Measurements from ENCODE around the gene RHBDF1. TPM values are rescaled to one million over a fixed set of nuclear protein-coding genes. Genes with fewer than 3 reads are reported as not detected.

Gene RHBDF1
- total RNA-seq, 1 donor from 2014 or later = 55.5 TPM

GRCh38 chr16:45454-45853 is 27.0 kb downstream of the RHBDF1 start:
- Mint-ChIP-seq H3K9me3 (ENCODE audit: unreplicated experiment) (no peaks in the 10 kb centered on the region), H3K4me1 (ENCODE audit: low read depth, unreplicated experiment) (peaks cover 3% of the 10 kb centered on the region), H3K27me3 (ENCODE audit: low read depth, unreplicated experiment) (no peaks in the 10 kb centered on the region), H3K36me3 (ENCODE audit: low read depth, unreplicated experiment) (peaks cover 23% of the 10 kb centered on the region), H3K4me3 (ENCODE audit: unreplicated experiment) (no peak overlapping the region), H3K27ac (ENCODE audit: unreplicated experiment) (no peak overlapping the region)
- H3K4me2 ChIP-seq (ENCODE audit: low read length) = no peak overlapping the region
- FAIRE-seq (no peak), DNase-seq (ENCODE audit: low read depth) (no peak)
- no peak overlapping the region for H3K9ac ChIP-seq (ENCODE audit: low read length)
- no peaks in the 10 kb centered on the region for H3K4me1 ChIP-seq (ENCODE audit: insufficient read depth, low read length)
- no peaks in the 10 kb centered on the region for H3K27me3 ChIP-seq (ENCODE audit: insufficient read depth, low read length)
- peaks cover 12% of the 10 kb centered on the region for H3K36me3 ChIP-seq (ENCODE audit: insufficient read depth, low read length)
- TF ChIP-seq CTCF (IDR thresholded peaks at IDR 0.05; ENCODE audit: insufficient read depth, low read depth, low read length) (no peak), EZH2 (IDR thresholded peaks at IDR 0.05; ENCODE audit: insufficient read depth, low read length) (no peak)
- no peak overlapping the region for H2AFZ ChIP-seq (ENCODE audit: low read depth, low read length)
- no peaks in the 10 kb centered on the region for H3K9me3 ChIP-seq (ENCODE audit: insufficient read depth, low read depth, low read length)
- H3K27ac ChIP-seq (ENCODE audit: low read depth, low read length) = no peak overlapping the region
- H3K79me2 ChIP-seq (ENCODE audit: insufficient read depth, low read length) = no peaks in the 10 kb centered on the region
- no peaks in the 10 kb centered on the region for H4K20me1 ChIP-seq (ENCODE audit: insufficient read depth, low read length)
- H3K4me3 ChIP-seq (ENCODE audit: insufficient read depth, low read depth, low read length) = no peak overlapping the region

- no peak for FAIRE-seq
- Histone ChIP-seq H3K4me2 (ENCODE audit: low read length) (no peak overlapping the region), H3K4me1 (ENCODE audit: insufficient read depth, low read length) (no peaks in the 10 kb centered on the region), H2AFZ (ENCODE audit: low read depth, low read length) (no peak overlapping the region), H4K20me1 (ENCODE audit: insufficient read depth, low read length) (no peaks in the 10 kb centered on the region), H3K36me3 (ENCODE audit: insufficient read depth, low read length) (peaks cover 15% of the 10 kb centered on the region), H3K9me3 (ENCODE audit: insufficient read depth, low read depth, low read length) (no peaks in the 10 kb centered on the region), H3K79me2 (ENCODE audit: insufficient read depth, low read length) (no peaks in the 10 kb centered on the region), H3K4me3 (ENCODE audit: insufficient read depth, low read depth, low read length) (no peak overlapping the region), H3K27ac (ENCODE audit: low read depth, low read length) (no peak overlapping the region), H3K27me3 (ENCODE audit: insufficient read depth, low read length) (no peaks in the 10 kb centered on the region), H3K9ac (ENCODE audit: low read length) (no peak overlapping the region)
- no peak for DNase-seq (ENCODE audit: low read depth)
- Mint-ChIP-seq H3K27ac (ENCODE audit: unreplicated experiment) (no peak overlapping the region), H3K9me3 (ENCODE audit: unreplicated experiment) (no peaks in the 10 kb centered on the region), H3K4me3 (ENCODE audit: unreplicated experiment) (no peak overlapping the region), H3K36me3 (ENCODE audit: low read depth, unreplicated experiment) (peaks cover 23% of the 10 kb centered on the region), H3K27me3 (ENCODE audit: low read depth, unreplicated experiment) (no peaks in the 10 kb centered on the region), H3K4me1 (ENCODE audit: low read depth, unreplicated experiment) (peaks cover 3% of the 10 kb centered on the region)
- TF ChIP-seq EZH2 (IDR thresholded peaks at IDR 0.05; ENCODE audit: insufficient read depth, low read length) (no peak), CTCF (IDR thresholded peaks at IDR 0.05; ENCODE audit: insufficient read depth, low read depth, low read length) (no peak)
Observed at GRCh38 chr16:44655-45054, 27.8 kb downstream of the RHBDF1 start.

GRCh38 chr16:43294-43693 is 29.1 kb downstream of the RHBDF1 start:
- Histone ChIP-seq H3K36me3 (ENCODE audit: insufficient read depth, low read length) (peaks cover 15% of the 10 kb centered on the region), H3K9ac (ENCODE audit: low read length) (no peak overlapping the region), H3K79me2 (ENCODE audit: insufficient read depth, low read length) (no peaks in the 10 kb centered on the region), H3K4me1 (ENCODE audit: insufficient read depth, low read length) (no peaks in the 10 kb centered on the region), H3K4me2 (ENCODE audit: low read length) (no peak overlapping the region), H2AFZ (ENCODE audit: low read depth, low read length) (no peak overlapping the region), H3K27me3 (ENCODE audit: insufficient read depth, low read length) (no peaks in the 10 kb centered on the region), H4K20me1 (ENCODE audit: insufficient read depth, low read length) (no peaks in the 10 kb centered on the region), H3K9me3 (ENCODE audit: insufficient read depth, low read depth, low read length) (no peaks in the 10 kb centered on the region), H3K27ac (ENCODE audit: low read depth, low read length) (no peak overlapping the region), H3K4me3 (ENCODE audit: insufficient read depth, low read depth, low read length) (no peak overlapping the region)
- Mint-ChIP-seq H3K27ac (ENCODE audit: unreplicated experiment) (no peak overlapping the region), H3K9me3 (ENCODE audit: unreplicated experiment) (no peaks in the 10 kb centered on the region), H3K4me1 (ENCODE audit: low read depth, unreplicated experiment) (peaks cover 3% of the 10 kb centered on the region), H3K27me3 (ENCODE audit: low read depth, unreplicated experiment) (no peaks in the 10 kb centered on the region), H3K4me3 (ENCODE audit: unreplicated experiment) (no peak overlapping the region), H3K36me3 (ENCODE audit: low read depth, unreplicated experiment) (peaks cover 23% of the 10 kb centered on the region)
- TF ChIP-seq CTCF (IDR thresholded peaks at IDR 0.05; ENCODE audit: insufficient read depth, low read depth, low read length) = no peak
- no peak for TF ChIP-seq EZH2 (IDR thresholded peaks at IDR 0.05; ENCODE audit: insufficient read depth, low read length)
- DNase-seq (ENCODE audit: low read depth) (no peak), FAIRE-seq (no peak)
